ENCODE measurements around the gene PANK4.

Gene PANK4

GRCh38 chr1:2494323-2494693 lies 32.1 kb downstream of the PANK4 start:
- no peak for DNase-seq

- DNase-seq: no peak
Measured at GRCh38 chr1:2493691-2494322, 32.6 kb downstream of the PANK4 start.

GRCh38 chr1:2493218-2493617 lies 33.2 kb downstream of the PANK4 start:
- no peak for DNase-seq

GRCh38 chr1:2492091-2492490 lies 34.3 kb downstream of the PANK4 start:
- no peak for DNase-seq

- DNase-seq: no peak
Measured at GRCh38 chr1:2489615-2490014, 36.8 kb downstream of the PANK4 start.

GRCh38 chr1:2488688-2489087 lies 37.7 kb downstream of the PANK4 start:
- no peak for DNase-seq

GRCh38 chr1:2486558-2486957 lies 39.8 kb downstream of the PANK4 start:
- no peak for DNase-seq

GRCh38 chr1:2486041-2486440 lies 40.4 kb downstream of the PANK4 start:
- no peak for DNase-seq

GRCh38 chr1:2483970-2484369 lies 42.4 kb downstream of the PANK4 start:
- no peak for DNase-seq

- no peak for DNase-seq
Measured at GRCh38 chr1:2483026-2483425, 43.4 kb downstream of the PANK4 start.

- no peak for DNase-seq
Measured at GRCh38 chr1:2482588-2482987, 43.8 kb downstream of the PANK4 start.

GRCh38 chr1:2481885-2482284 lies 44.5 kb downstream of the PANK4 start:
- DNase-seq: no peak

GRCh38 chr1:2480986-2481364 lies 45.4 kb downstream of the PANK4 start:
- no peak for DNase-seq

GRCh38 chr1:2480236-2480985 lies 46.0 kb downstream of the PANK4 start:
- no peak for DNase-seq

- no peak for DNase-seq
Measured at GRCh38 chr1:2479618-2480017, 46.8 kb downstream of the PANK4 start.

GRCh38 chr1:2479186-2479585 lies 47.2 kb downstream of the PANK4 start:
- no peak for DNase-seq

- DNase-seq: no peak
Measured at GRCh38 chr1:2477791-2478499, 48.5 kb downstream of the PANK4 start.

- no peak for DNase-seq
Measured at GRCh38 chr1:2477309-2477708, 49.1 kb downstream of the PANK4 start.

- DNase-seq: no peak
Measured at GRCh38 chr1:2476061-2476999, 50.1 kb downstream of the PANK4 start, which contains the start of gene PLCH2. PLCH2 (plus strand) TSS chr1:2476289; CDS start chr1:2476589, 300 bp downstream.

GRCh38 chr1:2475571-2475970 lies 50.8 kb downstream of the PANK4 start:
- DNase-seq: no peak

GRCh38 chr1:2474933-2475371 lies 51.4 kb downstream of the PANK4 start:
- no peak for DNase-seq

GRCh38 chr1:2474104-2474844 lies 52.1 kb downstream of the PANK4 start:
- DNase-seq: no peak

Data from effector CD4-positive, alpha-beta T cell (primary cell).